IPS-18c (cell line): Measurements from ENCODE around the gene PHC3.
"Not testable (repeated sequence)": the region's sequence is repeated elsewhere in the genome, so short reads cannot be mapped to it uniquely, and the experiment has no call there.

Experiments used
- H3K4me3 ChIP-seq: 2 replicates; pipeline ENCODE4 v1.7.0; 2013; ENCODE audit warnings: low read depth, mild to moderate bottlenecking, low read length, moderate library complexity; ENCODE audit not compliant: insufficient read depth
- H3K9me3 ChIP-seq: one replicate; pipeline ENCODE4 v1.6.1; 2013; ENCODE audit warnings: mild to moderate bottlenecking, low read length, moderate library complexity; ENCODE audit not compliant: control insufficient read depth, insufficient read depth

The PHC3 gene

GRCh38 chr3:170180908-170181885, at the start of gene PHC3:
Gene PHC3 (minus strand): TSS chr3:170181733. CDS start chr3:170181715, 18 bp downstream.
- Histone ChIP-seq H3K9me3 (no peaks in the 10 kb centered on the region), H3K4me3 (peak within 1 kb of the TSS; percentile 97)

GRCh38 chr3:170228093-170228766, 46.7 kb upstream of the PHC3 start:
- H3K9me3 ChIP-seq: no peaks in the 10 kb centered on the region
- H3K4me3 ChIP-seq: no peak overlapping the region

- Histone ChIP-seq H3K4me3 (no peak overlapping the region), H3K9me3 (no peaks in the 10 kb centered on the region)
Measured at GRCh38 chr3:170226426-170226960, 45.0 kb upstream of the PHC3 start.

GRCh38 chr3:170225166-170225565, 43.6 kb upstream of the PHC3 start:
- Histone ChIP-seq H3K4me3 (no peak overlapping the region), H3K9me3 (no peaks in the 10 kb centered on the region)

- no peaks in the 10 kb centered on the region for H3K9me3 ChIP-seq
- peak overlapping the region; percentile 84 for H3K4me3 ChIP-seq
Measured at GRCh38 chr3:170222647-170223541, 41.4 kb upstream of the PHC3 start.

- H3K4me3 ChIP-seq: peak within 1 kb of the TSS; percentile 84
Measured at GRCh38 chr3:170221924-170222646, 40.6 kb upstream of the PHC3 start, which contains the start of gene PRKCI. Gene PRKCI (plus strand): TSS chr3:170222424. CDS start chr3:170222670, 246 bp downstream.

GRCh38 chr3:170220871-170221270, 39.3 kb upstream of the PHC3 start:
- no peak overlapping the region for H3K4me3 ChIP-seq
- no peaks in the 10 kb centered on the region for H3K9me3 ChIP-seq

More at GRCh38 chr3:170221924-170222646, 40.6 kb upstream of the PHC3 start, which contains the start of gene PRKCI:
- H3K9me3 ChIP-seq: no peaks in the 10 kb centered on the region

GRCh38 chr3:170219850-170220249, 38.3 kb upstream of the PHC3 start:
- Histone ChIP-seq H3K4me3 (no peak overlapping the region), H3K9me3 (no peaks in the 10 kb centered on the region)

- no peak overlapping the region for H3K4me3 ChIP-seq
- H3K9me3 ChIP-seq: no peaks in the 10 kb centered on the region
Measured at GRCh38 chr3:170211668-170212067, 30.1 kb upstream of the PHC3 start.

- Histone ChIP-seq H3K4me3 (no peak overlapping the region), H3K9me3 (no peaks in the 10 kb centered on the region)
Measured at GRCh38 chr3:170207717-170208116, 26.2 kb upstream of the PHC3 start.

- not testable (repeated sequence) for H3K9me3 ChIP-seq
Measured at GRCh38 chr3:170206164-170206762, 24.7 kb upstream of the PHC3 start.

GRCh38 chr3:170205302-170205701, 23.8 kb upstream of the PHC3 start:
- no peaks in the 10 kb centered on the region for H3K9me3 ChIP-seq
- H3K4me3 ChIP-seq: no peak overlapping the region

More at GRCh38 chr3:170206164-170206762, 24.7 kb upstream of the PHC3 start:
- H3K4me3 ChIP-seq: not testable (repeated sequence)

- Histone ChIP-seq H3K9me3 (no peaks in the 10 kb centered on the region), H3K4me3 (no peak overlapping the region)
Measured at GRCh38 chr3:170204509-170204908, 23.0 kb upstream of the PHC3 start.

- Histone ChIP-seq H3K9me3 (no peaks in the 10 kb centered on the region), H3K4me3 (no peak overlapping the region)
Measured at GRCh38 chr3:170204023-170204472, 22.5 kb upstream of the PHC3 start.

GRCh38 chr3:170203457-170203856, 21.9 kb upstream of the PHC3 start:
- Histone ChIP-seq H3K9me3 (peaks cover 2% of the 10 kb centered on the region), H3K4me3 (no peak overlapping the region)

- H3K9me3 ChIP-seq: peaks cover 2% of the 10 kb centered on the region
Measured at GRCh38 chr3:170201527-170201926, 20.0 kb upstream of the PHC3 start.

More at GRCh38 chr3:170201527-170201926, 20.0 kb upstream of the PHC3 start:
- H3K4me3 ChIP-seq: no peak overlapping the region
